Kidney (tissue), 14 donors: Measurements from ENCODE around the gene LRRC45. TPM values are rescaled to one million over a fixed set of nuclear protein-coding genes. Genes with fewer than 3 reads are reported as not detected.

Experiments
- DNase-seq, 5 donors: peaks; one replicate each; pipeline ENCODE4 v3.0.0-alpha.2; 2013 to 2020
- FAIRE-seq: peaks from 2 replicates; lab custom pipeline; 2012; peaks lifted over from hg19 to GRCh38; lab: Jason Lieb, UNC
- H3K27ac ChIP-seq, 2 donors: one replicate each; pipeline ENCODE4 v1.7.0; 2013; ENCODE audit warnings: low read depth in 2 of 2, low read length in 2 of 2, inconsistent platforms in 1 of 2
- H3K27me3 ChIP-seq: one replicate; pipeline ENCODE4 v1.7.1; 2013; ENCODE audit warnings: low read length, inconsistent platforms; ENCODE audit not compliant: control insufficient read depth, insufficient read depth
- H3K36me3 ChIP-seq, 3 donors: one replicate each; pipeline versions ENCODE4 v1.7.0 to v1.7.1; 2013; ENCODE audit warnings: low read length in 3 of 3, control low read depth in 1 of 3, inconsistent platforms in 1 of 3; ENCODE audit not compliant: insufficient read depth in 3 of 3, control insufficient read depth in 2 of 3
- H3K4me1 ChIP-seq, 3 donors: one replicate each; pipeline versions ENCODE4 v1.7.0 to v1.7.1; 2013; ENCODE audit warnings: low read length in 3 of 3, inconsistent platforms in 1 of 3, low read depth in 1 of 3; ENCODE audit not compliant: control insufficient read depth in 2 of 3, insufficient read depth in 2 of 3
- H3K4me3 ChIP-seq, 3 donors: one replicate each; pipeline versions ENCODE4 v1.7.0 to v1.8.1; 2013; ENCODE audit warnings: low read length in 3 of 3, control low read depth in 1 of 3, inconsistent platforms in 1 of 3
- H3K9ac ChIP-seq, 3 donors: one replicate each; pipeline versions ENCODE4 v1.7.0 to v1.7.1; 2013; ENCODE audit warnings: low read length in 3 of 3, control low read depth in 1 of 3, inconsistent platforms in 1 of 3
- H3K9me3 ChIP-seq, 3 donors: one replicate each; pipeline versions ENCODE4 v1.7.0 to v1.7.1; 2013; ENCODE audit warnings: low read length in 3 of 3, control low read depth in 1 of 3, inconsistent platforms in 1 of 3; ENCODE audit not compliant: control insufficient read depth in 2 of 3, insufficient read depth in 1 of 3
- CTCF ChIP-seq: IDR thresholded peaks from 3 replicates; pipeline ENCODE4 v1.5.1; 2012; ENCODE audit warnings: mild to moderate bottlenecking, moderate library complexity, borderline replicate concordance; ENCODE audit not compliant: insufficient read depth; ENCODE audit errors: extremely low read depth
- intact Hi-C: fragments of 100-400 bp; cut with DNase I; formaldehyde crosslinking; loops from one replicate; pipeline ENCODE4 v1.11.1; 2022
- polyA plus RNA-seq: library from polyadenylated mRNA; stranded (reverse); fragments of 350-450 nt; fragmentation: Illumina TruSeq; extraction: RNeasy Lipid Tissue Mini Kit (QIAGEN cat#74804); gene quantifications from one replicate; pipeline ENCODE4 v1.2.3, GENCODE V29; 2014; ENCODE audit warnings: low read depth, low replicate concordance; ENCODE audit not compliant: insufficient read depth
- total RNA-seq: library from RNA; stranded (reverse); fragmentation: NEBNext Ultra II Directional; extraction: Animal tissue kit (Norgen Biotek cat#: 25700); gene quantifications from one replicate; pipeline ENCODE4 v1.2.1, GENCODE V29; 2021
- donor health status: control.
- donor health status: control.
- donor health status: control.
- donor health status: control.
- donor health status: control.
- donor health status: DM: yes; HTN: yes; CAD: no.
- donor health status: Normal renal cell carcinoma (clear cell type).

The LRRC45 gene
- total and polyA plus RNA-seq, 2 donors from 2014 or later: 9.9 TPM

GRCh38 chr17:81995463-81996231 is 27.5 kb upstream of the LRRC45 start:
- no peak overlapping the region for H3K27ac ChIP-seq
- no peak for TF ChIP-seq CTCF
- DNase-seq: peak in 2 of 5 donors; percentile 59 to 63

GRCh38 chr17:81996232-81996756 is 26.8 kb upstream of the LRRC45 start:
- peaks cover 0 to 19% (median 13%) of the 10 kb centered on the region in 3 donors for H3K4me1 ChIP-seq
- FAIRE-seq: no peak

More at GRCh38 chr17:81995463-81996231, 27.5 kb upstream of the LRRC45 start:
- FAIRE-seq: no peak
- peaks cover 0 to 19% (median 18%) of the 10 kb centered on the region in 3 donors for H3K4me1 ChIP-seq
- no peak overlapping the region for H3K9ac ChIP-seq
- H3K36me3 ChIP-seq: no peaks in the 10 kb centered on the region
- H3K4me3 ChIP-seq: no peak overlapping the region
- H3K9me3 ChIP-seq: no peaks in the 10 kb centered on the region
- no peaks in the 10 kb centered on the region for H3K27me3 ChIP-seq
- intact Hi-C loops: no loop called here

GRCh38 chr17:81996757-81997441 is 26.2 kb upstream of the LRRC45 start:
- DNase-seq (peak in 2 of 5 donors; percentile 33 to 56), FAIRE-seq (no peak)
- Histone ChIP-seq H3K36me3 (no peaks in the 10 kb centered on the region), H3K4me3 (no peak overlapping the region), H3K27me3 (no peaks in the 10 kb centered on the region), H3K27ac (no peak overlapping the region), H3K9me3 (no peaks in the 10 kb centered on the region), H3K9ac (no peak overlapping the region), H3K4me1 (peaks cover 0 to 14% (median 8%) of the 10 kb centered on the region in 3 donors)
- TF ChIP-seq CTCF: no peak
- intact Hi-C loops: no loop called here

More at GRCh38 chr17:81996232-81996756, 26.8 kb upstream of the LRRC45 start:
- H3K27ac ChIP-seq: no peak overlapping the region
- H3K9me3 ChIP-seq: no peaks in the 10 kb centered on the region
- peak in 1 of 5 donors; percentile 69 for DNase-seq
- intact Hi-C loops: no loop called here
- H3K4me3 ChIP-seq: no peak overlapping the region
- TF ChIP-seq CTCF: no peak
- H3K36me3 ChIP-seq: no peaks in the 10 kb centered on the region
- H3K27me3 ChIP-seq: no peaks in the 10 kb centered on the region
- H3K9ac ChIP-seq: no peak overlapping the region
